Measurements from ENCODE around the gene RIC3.

GRCh38 chr11:8094656-8095055 lies 74.2 kb downstream of the RIC3 start:
- no peak for TF ChIP-seq CTCF (conservative IDR thresholded peaks at IDR 0.05; ENCODE audit: low read depth, low read length)
- TF ChIP-seq EZH2 (IDR thresholded peaks at IDR 0.05; ENCODE audit: low read length, unreplicated experiment): no peak
